Measurements from ENCODE around the gene TBC1D19.
"Not testable (repeated sequence)": the region's sequence is repeated elsewhere in the genome, so short reads cannot be mapped to it uniquely, and the experiment has no call there.

TBC1D19 gene

DNA sequence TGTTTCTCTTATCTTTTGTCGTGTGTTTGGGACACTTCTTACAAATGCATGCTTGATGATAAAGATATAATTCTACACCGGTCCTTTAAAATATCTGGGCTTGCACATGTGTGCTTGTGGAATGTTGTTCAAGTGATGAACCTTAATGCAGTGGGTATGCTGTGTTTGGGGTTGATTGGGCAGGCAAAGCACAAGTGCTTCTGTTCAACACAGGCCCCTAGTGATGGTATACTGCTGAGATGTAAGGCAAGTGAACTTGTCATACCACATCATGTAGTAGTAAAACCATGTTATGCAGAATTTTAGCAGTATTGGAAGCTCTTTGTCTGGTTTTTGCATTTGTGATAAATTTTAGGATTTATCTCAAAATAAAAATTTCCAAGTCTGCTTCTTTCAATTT is 23.9 kb downstream of the TBC1D19 start:
- DNase-seq: no peak

- no peak for DNase-seq
Observed at GRCh38 chr4:26609391-26609790, 25.5 kb downstream of the TBC1D19 start.

DNA sequence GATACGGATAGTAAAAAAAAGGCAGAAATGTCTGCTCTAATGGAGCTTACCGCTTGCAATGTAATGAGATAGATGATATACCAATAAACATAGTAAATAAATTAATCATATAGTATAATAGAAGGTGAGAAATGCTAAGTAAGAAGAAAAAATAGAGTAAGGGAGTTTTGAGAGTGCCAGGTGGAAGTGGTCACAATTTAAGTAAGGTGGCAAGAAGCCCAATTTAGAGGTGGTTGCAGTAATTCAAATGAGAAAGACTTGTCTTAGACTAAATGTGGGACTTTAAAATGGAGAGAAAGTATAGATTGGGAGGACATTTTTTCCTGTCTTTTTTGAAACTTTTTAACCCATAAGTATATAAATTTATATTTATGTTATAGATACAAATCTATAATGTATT is 26.0 kb downstream of the TBC1D19 start:
- no peak for DNase-seq

GRCh38 chr4:26611372-26611771 is 27.5 kb downstream of the TBC1D19 start:
- DNase-seq: no peak

- no peak for DNase-seq
Observed at GRCh38 chr4:26611885-26612284, 28.0 kb downstream of the TBC1D19 start.

DNA sequence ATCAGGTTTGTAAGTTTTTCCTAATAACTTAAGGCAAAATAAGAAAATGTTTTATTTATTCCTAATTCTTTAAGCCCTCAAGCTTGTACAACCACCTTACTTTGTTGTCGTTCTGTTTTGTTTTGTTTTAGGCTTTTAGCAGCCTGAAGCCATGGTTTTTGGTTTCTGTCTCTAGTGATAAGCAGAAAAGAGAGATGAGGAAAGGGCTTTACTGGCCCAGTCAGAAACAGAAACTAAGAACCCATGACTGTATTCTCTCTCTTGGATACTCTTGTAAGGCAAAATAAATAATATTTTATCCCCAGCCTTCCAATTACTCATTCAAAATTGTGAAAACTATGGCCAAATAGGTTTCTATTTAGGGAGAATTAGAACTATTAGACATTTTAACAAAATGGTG is 29.4 kb downstream of the TBC1D19 start:
- DNase-seq: no peak

- DNase-seq: no peak
Observed at GRCh38 chr4:26613735-26614134, 29.9 kb downstream of the TBC1D19 start.

DNA sequence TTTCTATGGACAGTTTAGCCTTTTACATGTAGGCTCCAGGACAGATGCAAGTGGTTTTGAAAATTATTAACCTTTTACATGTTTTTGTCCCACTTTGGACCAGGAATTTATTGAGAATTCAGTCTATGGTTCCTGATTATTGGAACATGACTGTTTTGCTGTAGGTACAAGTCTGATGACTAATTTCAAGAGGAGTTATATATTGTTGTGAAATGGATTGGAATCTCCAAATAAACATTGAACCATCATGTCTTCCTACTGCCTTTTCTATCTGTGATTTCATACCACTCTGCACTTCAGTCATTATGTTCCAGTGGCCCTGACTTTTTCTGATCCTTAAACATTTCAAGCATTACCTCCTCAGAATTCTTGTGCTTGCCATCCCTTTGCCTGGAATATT is 35.9 kb downstream of the TBC1D19 start:
- DNase-seq: no peak

DNA sequence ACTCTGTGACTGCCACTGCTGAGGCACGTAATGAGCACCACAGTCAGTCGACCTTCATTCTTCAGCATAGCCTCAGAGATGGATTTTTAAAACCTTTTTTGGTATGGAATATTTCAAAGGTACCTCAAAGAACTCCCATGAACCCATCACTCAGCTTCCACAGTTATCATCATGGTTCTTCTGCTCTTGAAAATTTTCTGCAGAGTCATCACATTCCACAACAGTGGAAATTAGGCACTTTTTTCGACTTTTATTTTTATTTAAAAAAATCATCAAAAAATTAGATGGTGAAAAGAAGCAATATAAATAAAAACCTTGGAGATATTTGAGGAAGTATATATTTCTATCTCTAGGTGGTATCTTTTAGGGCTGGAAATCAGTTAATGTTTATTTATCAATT is 37.5 kb downstream of the TBC1D19 start:
- no peak for DNase-seq

DNA sequence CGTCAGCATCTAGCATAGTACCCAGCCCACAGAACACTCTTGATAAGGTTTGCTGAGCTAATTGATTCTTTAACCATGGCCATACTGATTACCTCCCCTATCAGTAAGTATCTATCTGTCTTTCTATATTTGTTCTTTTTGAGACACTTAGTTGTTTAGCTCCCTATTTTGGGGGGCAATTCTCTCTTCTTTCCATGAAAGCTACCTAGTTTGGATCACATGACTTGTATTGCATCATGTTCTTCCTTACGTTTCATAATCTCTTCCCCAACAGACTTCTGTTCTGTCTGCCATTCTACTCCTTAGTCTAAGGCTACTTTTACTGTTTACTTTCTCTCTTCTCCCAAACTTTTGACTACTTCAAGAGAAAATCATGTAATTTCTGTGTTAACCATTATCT is 39.0 kb downstream of the TBC1D19 start:
- DNase-seq: no peak

DNA sequence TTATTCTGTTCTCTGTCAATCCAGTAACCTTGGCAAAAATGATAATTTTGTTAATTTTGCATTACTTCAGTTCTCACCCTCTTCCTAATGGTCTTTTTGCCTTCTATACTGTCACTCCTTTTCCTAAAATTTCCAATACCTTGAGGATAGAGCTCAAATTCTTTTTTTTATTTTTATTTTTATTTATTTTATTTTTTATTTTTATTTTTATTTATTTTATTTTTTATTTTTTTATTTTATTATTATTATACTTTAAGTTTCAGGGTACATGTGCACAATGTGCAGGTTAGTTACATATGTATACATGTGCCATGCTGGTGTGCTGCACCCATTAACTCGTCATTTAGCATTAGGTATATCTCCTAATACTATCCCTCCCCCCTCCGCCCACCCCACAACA is 42.8 kb downstream of the TBC1D19 start:
- not testable (repeated sequence) for DNase-seq

- DNase-seq: no peak
Observed at GRCh38 chr4:26632916-26633315, 49.0 kb downstream of the TBC1D19 start.

DNA sequence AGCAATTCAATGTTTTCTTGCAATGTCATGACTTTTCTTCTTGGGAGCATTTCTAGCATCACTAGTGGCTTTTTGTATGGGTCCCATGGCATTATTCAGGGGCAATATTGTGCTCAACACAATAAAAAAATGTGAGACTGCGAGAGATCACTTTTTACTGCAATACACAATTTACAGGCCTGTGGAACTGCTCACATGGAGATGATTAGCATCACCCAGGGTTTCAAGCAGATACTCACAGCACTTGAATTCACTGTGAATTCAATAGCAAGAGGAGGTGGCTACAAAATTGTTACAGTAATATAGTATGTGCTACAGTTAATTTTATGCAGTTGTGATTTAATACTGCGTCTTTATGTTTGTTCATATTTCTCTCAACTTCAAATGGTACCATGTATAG is 50.4 kb downstream of the TBC1D19 start:
- no peak for DNase-seq

DNA sequence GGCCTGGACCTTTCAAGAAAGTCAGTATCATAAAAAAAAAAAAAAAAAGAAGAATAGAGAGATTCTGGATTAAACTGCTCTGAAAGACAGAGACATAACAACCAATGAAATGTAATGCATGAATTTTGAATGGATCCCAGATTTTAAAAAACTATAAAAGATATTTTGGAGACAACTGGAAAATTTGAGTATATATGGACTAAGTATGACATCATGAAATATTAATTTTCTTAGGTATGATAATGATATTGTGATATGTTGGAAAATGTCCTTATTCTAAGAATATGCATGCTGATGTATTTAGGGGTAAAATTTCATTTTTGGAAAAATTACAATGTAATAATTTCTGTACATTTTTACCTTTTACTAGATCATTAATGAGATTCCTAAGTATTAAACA is 52.6 kb downstream of the TBC1D19 start:
- DNase-seq: no peak

GRCh38 chr4:26640639-26641038 is 56.8 kb downstream of the TBC1D19 start:
- DNase-seq: not testable (repeated sequence)

DNA sequence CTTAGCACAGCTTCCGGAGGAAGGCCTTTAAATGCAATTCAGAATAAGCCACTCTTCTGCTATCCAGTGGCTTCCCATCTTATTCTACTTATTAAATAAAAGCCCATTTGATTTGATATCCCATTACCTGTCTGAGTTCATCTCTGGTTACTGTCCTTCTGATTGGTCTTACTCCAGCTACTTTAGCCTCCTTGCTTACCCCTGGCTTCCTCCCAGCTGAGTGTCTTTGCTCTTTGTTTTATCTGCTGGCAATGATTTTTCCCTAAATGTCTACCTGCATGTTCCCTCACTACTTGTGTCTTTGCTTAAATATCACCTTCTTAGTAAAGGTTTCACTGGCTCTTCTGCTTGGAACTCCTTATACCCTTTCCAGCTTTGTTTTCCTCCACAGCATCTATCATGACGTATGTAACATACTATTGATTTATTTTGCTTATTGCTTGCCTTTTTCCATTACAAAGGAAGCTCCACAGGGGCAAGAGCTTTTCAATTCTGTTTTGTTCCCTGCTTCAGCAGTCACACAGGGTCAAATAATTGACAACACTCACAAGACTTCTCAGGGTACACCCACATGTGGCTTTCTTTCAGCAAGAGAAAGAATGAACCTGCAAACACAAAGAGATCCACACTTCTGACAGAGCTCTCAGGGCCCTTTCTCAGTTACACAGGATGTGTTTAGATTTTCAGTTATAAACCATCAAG is 63.8 kb downstream of the TBC1D19 start:
- DNase-seq: no peak

GRCh38 chr4:26648260-26648659 is 64.4 kb downstream of the TBC1D19 start:
- no peak for DNase-seq

GRCh38 chr4:26660261-26660660 is 76.4 kb downstream of the TBC1D19 start:
- no peak for DNase-seq

- no peak for DNase-seq
Observed at GRCh38 chr4:26663888-26664287, 80.0 kb downstream of the TBC1D19 start.

DNA sequence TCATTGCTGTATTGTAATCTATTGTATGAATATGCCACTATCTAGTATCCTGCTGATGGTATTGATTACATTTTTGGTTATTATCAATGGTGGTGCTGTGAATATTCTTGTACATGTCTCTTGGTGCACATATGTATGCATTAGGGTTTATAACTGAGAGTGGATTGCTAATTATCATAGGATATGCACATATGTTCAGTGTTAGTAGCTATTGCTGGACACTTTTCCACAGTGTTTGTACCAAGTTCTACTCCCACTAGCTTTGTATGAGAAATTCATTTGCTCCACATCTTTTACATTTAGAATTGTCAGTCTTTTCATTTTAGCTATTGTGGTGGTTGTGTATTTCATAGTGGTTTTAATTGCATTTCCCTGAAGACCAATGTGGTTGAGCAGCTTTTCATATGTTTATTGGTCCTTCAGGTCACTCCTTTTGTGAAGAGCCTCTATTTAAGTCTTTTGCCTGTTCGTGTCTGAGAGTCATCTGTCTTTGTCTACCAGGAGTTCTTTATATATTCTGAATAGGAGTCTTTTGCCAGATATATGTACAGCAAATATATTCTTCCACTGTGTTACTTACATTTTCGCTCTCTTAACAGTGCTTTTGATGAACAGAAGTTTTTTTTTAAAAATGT is 87.1 kb downstream of the TBC1D19 start:
- no peak for DNase-seq

- DNase-seq: not testable (repeated sequence)
Observed at GRCh38 chr4:26679040-26679695, 95.3 kb downstream of the TBC1D19 start.

GRCh38 chr4:26682436-26682835 is 98.6 kb downstream of the TBC1D19 start:
- DNase-seq: no peak

DNA sequence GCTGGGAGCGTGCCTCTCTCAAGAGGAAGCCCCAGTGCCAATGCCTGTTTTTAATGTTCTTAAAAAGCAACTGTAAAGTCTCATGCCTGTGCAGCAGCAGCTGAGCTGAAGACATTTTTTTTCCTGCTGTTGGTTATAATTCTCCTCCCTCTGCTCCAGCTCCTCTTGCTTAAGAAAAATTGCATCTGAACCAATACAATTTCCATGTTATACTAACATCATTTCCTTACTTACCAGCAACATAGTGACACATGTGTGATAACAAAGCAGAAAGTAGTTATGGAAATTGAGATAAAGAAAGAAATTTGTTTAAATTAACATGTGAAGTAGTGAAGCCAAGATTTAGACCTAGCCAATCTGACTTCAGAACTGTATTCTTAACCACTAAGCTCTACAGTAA is 101.4 kb downstream of the TBC1D19 start:
- no peak for DNase-seq

- no peak for DNase-seq
Observed at GRCh38 chr4:26687728-26688127, 103.8 kb downstream of the TBC1D19 start.

Data from right forelimb (tissue), 1 donor.